Parathyroid adenoma (tissue), 2 donors: ENCODE measurements around the gene METTL21C.

Experiments
- H2AFZ ChIP-seq: fragments of 300-600 bp; sonication (generic); one replicate; pipeline ENCODE4 v1.7.0; 2017; ENCODE audit warnings: antibody characterized with exemption, mild to moderate bottlenecking
- H3K27ac ChIP-seq: fragments of 300-600 bp; sonication (generic); one replicate; pipeline ENCODE4 v1.7.0; 2017
- H3K27me3 ChIP-seq: fragments of 300-600 bp; sonication (generic); one replicate; pipeline ENCODE4 v1.7.0; 2017; ENCODE audit warnings: low read length; ENCODE audit not compliant: control insufficient read depth, insufficient read depth
- H3K36me3 ChIP-seq: fragments of 300-600 bp; sonication (generic); one replicate; pipeline ENCODE4 v1.7.0; 2017; ENCODE audit warnings: low read length; ENCODE audit not compliant: control insufficient read depth, insufficient read depth
- H3K4me1 ChIP-seq: fragments of 300-600 bp; sonication (generic); one replicate; pipeline ENCODE4 v1.7.0; 2017; ENCODE audit warnings: control low read depth
- H3K4me2 ChIP-seq: fragments of 300-600 bp; sonication (generic); one replicate; pipeline ENCODE4 v1.7.0; 2017; ENCODE audit warnings: low read length
- H3K4me3 ChIP-seq: fragments of 300-600 bp; sonication (generic); one replicate; pipeline ENCODE4 v1.7.0; 2017; ENCODE audit warnings: low read depth, low read length
- H3K79me2 ChIP-seq: fragments of 300-600 bp; sonication (generic); one replicate; pipeline ENCODE4 v1.7.0; 2017; ENCODE audit warnings: control low read depth
- H3K9ac ChIP-seq: fragments of 300-600 bp; sonication (generic); one replicate; pipeline ENCODE4 v1.7.0; 2017; ENCODE audit warnings: mild to moderate bottlenecking
- H3K9me3 ChIP-seq: fragments of 300-600 bp; sonication (generic); one replicate; pipeline ENCODE4 v1.7.0; 2017; ENCODE audit warnings: low read length; ENCODE audit not compliant: control insufficient read depth
- CTCF ChIP-seq: fragments of 300-600 bp; sonication (generic); IDR thresholded peaks from one replicate; pipeline ENCODE4 v1.7.0; 2017; ENCODE audit warnings: antibody characterized with exemption, mild to moderate bottlenecking
- donor health status: primary hyperparathyroidism.

METTL21C gene

GRCh38 chr13:102703726-102704035 is 8.8 kb upstream of the METTL21C start:
- H3K4me2 ChIP-seq = no peak overlapping the region
- H3K27ac ChIP-seq = no peak overlapping the region
- no peak for TF ChIP-seq CTCF
- H3K4me3 ChIP-seq = no peak overlapping the region
- no peak overlapping the region for H3K9ac ChIP-seq
- H3K27me3 ChIP-seq = no peaks in the 10 kb centered on the region
- no peak overlapping the region for H2AFZ ChIP-seq
- H3K4me1 ChIP-seq = no peaks in the 10 kb centered on the region
- peaks cover 3% of the 10 kb centered on the region for H3K9me3 ChIP-seq
- H3K36me3 ChIP-seq = no peaks in the 10 kb centered on the region
- no peaks in the 10 kb centered on the region for H3K79me2 ChIP-seq

GRCh38 chr13:102702965-102703725 is 8.3 kb upstream of the METTL21C start:
- H3K4me1 ChIP-seq = no peaks in the 10 kb centered on the region

GRCh38 chr13:102701331-102701730 is 6.5 kb upstream of the METTL21C start:
- H3K79me2 ChIP-seq = no peaks in the 10 kb centered on the region
- H3K27ac ChIP-seq = no peak overlapping the region
- no peaks in the 10 kb centered on the region for H3K36me3 ChIP-seq
- no peak overlapping the region for H2AFZ ChIP-seq
- no peaks in the 10 kb centered on the region for H3K27me3 ChIP-seq
- H3K4me2 ChIP-seq = no peak overlapping the region
- H3K4me1 ChIP-seq = no peaks in the 10 kb centered on the region
- H3K9me3 ChIP-seq = peaks cover 3% of the 10 kb centered on the region
- H3K9ac ChIP-seq = no peak overlapping the region
- H3K4me3 ChIP-seq = no peak overlapping the region
- no peak for TF ChIP-seq CTCF

More at GRCh38 chr13:102702965-102703725, 8.3 kb upstream of the METTL21C start:
- TF ChIP-seq CTCF = no peak
- Histone ChIP-seq H3K27me3 (no peaks in the 10 kb centered on the region), H3K9me3 (peaks cover 3% of the 10 kb centered on the region), H3K4me3 (no peak overlapping the region), H3K79me2 (no peaks in the 10 kb centered on the region), H2AFZ (no peak overlapping the region), H3K4me2 (no peak overlapping the region), H3K27ac (no peak overlapping the region), H3K9ac (no peak overlapping the region), H3K36me3 (no peaks in the 10 kb centered on the region)

- Histone ChIP-seq H3K36me3 (no peaks in the 10 kb centered on the region), H3K27me3 (no peaks in the 10 kb centered on the region), H3K4me2 (no peak overlapping the region), H3K27ac (no peak overlapping the region), H3K79me2 (no peaks in the 10 kb centered on the region), H2AFZ (no peak overlapping the region), H3K9me3 (peaks cover 3% of the 10 kb centered on the region), H3K4me3 (no peak overlapping the region), H3K9ac (no peak overlapping the region), H3K4me1 (no peaks in the 10 kb centered on the region)
- TF ChIP-seq CTCF = no peak
These were observed 5.5 kb upstream of the METTL21C start for GRCh38 chr13:102700088-102701031.
